Fibroblast of mammary gland (primary cell): ENCODE measurements around the gene CRTAP.

ENCODE experiments used
- DNase-seq: peaks from one replicate; pipeline ENCODE4 v3.0.0-alpha.2; 2010; ENCODE audit warnings: low read depth
- H3K4me3 ChIP-seq: 2 replicates; pipeline ENCODE4 v1.5.1; 2011; ENCODE audit warnings: low read depth, mild to moderate bottlenecking, low read length, moderate library complexity; ENCODE audit not compliant: control insufficient read depth
- CTCF ChIP-seq: conservative IDR thresholded peaks from 2 replicates; pipeline ENCODE4 v1.5.1; 2011; ENCODE audit warnings: low read depth, low read length, inconsistent platforms; ENCODE audit not compliant: control insufficient read depth, insufficient read depth

CRTAP gene

DNA sequence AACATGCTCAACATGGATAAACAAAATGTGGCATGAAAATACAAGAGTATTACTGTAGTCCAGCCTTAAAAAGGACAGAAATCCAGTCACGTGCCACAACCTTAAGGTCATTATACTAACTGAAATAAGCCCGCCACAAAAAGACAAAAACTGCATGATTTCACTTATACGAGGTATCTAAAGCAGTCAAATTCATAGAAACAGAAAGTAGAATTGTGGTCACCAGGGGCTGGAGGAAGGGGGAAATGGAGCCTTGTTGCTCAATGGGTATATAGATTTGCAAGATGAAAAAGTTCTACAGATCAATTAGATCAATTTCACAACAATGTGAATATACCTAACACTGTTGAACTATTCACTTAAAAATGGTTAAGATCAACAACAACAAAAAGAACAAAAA is 24.3 kb upstream of the CRTAP start:
- TF ChIP-seq CTCF = no peak
- H3K4me3 ChIP-seq = no peak overlapping the region
- DNase-seq = no peak

DNA sequence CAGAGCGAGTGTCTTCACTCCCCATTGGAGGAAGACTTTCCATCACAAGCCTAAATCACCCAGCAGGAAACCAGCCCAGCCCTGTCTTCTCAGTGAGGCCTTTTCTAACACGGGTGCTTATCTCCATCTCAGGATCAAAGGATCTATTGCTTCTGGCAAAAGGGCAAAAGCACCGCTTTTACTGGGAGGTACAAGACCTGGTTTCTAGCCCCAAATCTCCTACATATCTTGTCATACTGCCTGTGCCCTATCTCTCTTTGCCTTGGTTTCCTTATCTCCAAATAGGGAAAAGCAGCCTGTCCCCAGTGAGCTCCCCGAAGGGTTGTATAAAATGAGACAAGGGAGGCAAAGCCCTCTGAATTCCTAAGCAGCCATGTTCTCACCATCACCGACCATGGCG is 22.1 kb upstream of the CRTAP start:
- no peak for TF ChIP-seq CTCF
- H3K4me3 ChIP-seq = no peak overlapping the region
- no peak for DNase-seq

DNA sequence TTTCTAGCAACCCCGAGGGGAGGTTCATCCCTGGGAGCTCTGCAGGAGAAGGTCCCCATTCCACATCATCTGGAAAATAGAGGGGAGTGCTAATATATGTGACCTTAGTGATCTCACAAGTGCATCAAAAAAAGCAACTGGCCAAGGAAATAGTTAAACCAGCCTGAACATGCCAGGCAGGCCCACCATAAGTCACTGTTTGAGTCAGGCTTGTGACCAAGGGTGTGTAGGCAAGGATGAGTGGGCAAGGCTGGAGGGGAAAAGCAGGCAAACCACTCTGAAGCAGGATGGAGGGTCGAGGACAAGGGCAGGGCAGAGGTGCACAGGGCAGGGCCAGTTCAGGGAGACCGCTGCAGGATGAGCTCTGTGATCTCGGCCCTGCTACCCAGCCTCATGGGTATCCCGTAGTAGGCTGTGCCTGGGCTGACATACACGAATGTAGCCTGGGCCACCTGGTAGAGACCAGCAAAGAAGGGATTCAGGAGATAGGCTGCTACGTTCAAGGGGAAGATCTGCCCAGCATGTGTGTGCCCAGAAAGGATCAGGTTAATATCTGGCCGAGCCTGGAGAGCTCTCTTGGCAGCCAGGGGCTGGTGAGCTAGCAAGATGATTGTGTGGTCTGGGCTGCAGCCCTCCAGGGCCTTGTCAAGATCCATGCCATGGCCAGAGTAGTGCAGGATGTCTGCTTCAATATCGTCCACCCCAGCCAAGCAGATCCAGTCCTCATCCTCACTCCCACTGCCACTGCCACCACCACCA is 21.1 kb upstream of the CRTAP start:
- no peak for TF ChIP-seq CTCF
- H3K4me3 ChIP-seq = no peak overlapping the region
- no peak for DNase-seq

- H3K4me3 ChIP-seq = no peak overlapping the region
- TF ChIP-seq CTCF = no peak
- DNase-seq = no peak
These were observed 20.0 kb upstream of the CRTAP start for GRCh38 chr3:33093847-33094246.

DNA sequence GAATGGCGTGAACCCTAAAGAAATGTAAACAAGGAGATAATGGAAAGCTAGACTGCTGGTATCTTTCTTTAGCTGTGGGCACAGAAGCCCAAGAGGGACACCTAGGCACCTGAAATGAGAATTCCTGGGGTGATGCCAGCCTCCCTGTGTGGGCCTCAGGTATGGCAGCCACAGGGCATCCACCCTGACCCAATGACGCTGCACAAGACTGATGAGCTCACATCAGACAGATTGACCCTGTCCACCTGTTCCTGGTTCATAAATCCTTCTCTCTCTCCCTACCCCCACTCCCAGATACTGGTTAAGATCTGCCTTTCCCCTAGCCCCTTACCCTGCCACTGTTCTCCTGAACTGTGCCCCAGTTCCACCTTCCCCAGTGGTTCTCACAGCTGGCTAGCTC is 18.4 kb upstream of the CRTAP start:
- no peak for DNase-seq
- no peak for TF ChIP-seq CTCF
- peak overlapping the region; percentile 75 for H3K4me3 ChIP-seq

GRCh38 chr3:33096093-33096868 is 17.5 kb upstream of the CRTAP start:
- DNase-seq = peak; percentile 33
- H3K4me3 ChIP-seq = peak overlapping the region; percentile 75
- no peak for TF ChIP-seq CTCF
